SH-SY5Y (cell line): Measurements from ENCODE around the gene RUFY3.

Experiments
- GATA2 ChIP-seq: IDR thresholded peaks from 2 replicates; pipeline ENCODE4 v1.6.1; 2011; ENCODE audit warnings: mild to moderate bottlenecking, low read depth, low read length
- GATA3 ChIP-seq: IDR thresholded peaks from 2 replicates; pipeline ENCODE4 v1.6.1; 2011; ENCODE audit warnings: low read depth, mild to moderate bottlenecking, low read length, moderate library complexity

RUFY3 gene

GRCh38 chr4:70838204-70838603 is 116.4 kb downstream of the RUFY3 start:
- TF ChIP-seq GATA3 (no peak), GATA2 (no peak)

DNA sequence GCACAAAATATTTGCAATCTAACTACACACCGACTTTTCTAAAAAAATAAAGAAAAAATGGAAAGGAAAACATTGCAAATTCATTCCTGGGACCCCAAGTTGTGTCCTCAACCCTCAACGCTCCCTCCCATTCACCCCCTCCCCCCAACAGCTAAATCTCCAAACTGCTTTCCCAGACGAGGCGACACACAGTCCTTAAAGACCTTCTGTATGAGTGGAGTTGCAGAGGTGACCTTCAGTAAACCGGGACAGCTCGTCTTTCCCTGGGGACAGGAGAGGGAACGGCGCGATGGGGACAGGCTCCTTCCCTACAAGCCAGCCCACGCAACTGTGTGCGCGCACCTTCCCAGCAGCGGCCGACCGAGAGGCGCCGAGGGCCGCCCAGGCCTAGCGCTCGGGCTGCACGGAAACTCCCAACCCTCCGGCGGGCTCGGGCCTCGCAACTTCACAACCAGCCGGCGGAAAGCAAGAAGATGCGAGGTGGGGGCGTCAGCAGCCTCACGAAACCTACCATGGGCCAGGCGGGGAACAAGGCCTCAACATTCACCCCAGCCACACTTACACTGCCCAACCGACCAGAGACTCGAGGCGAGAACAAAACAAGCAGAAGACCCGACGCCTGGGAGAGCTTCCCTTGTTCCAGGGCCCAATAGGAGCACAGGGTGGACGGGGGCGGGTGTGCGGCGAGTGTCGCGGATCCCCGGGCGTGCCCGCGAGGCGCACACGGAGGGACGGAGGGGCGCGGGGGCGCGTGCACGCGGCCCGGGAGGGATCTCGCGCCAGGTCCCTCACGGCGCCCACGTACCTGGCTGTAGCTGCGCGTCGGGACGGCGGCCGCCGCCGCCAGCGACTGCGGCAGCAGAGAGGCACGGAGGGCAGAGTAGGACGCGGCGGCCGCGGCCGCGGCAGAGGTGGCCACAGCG is 117.2 kb downstream of the RUFY3 start:
- no peak for TF ChIP-seq GATA3
- no peak for TF ChIP-seq GATA2

GRCh38 chr4:70839589-70840093 is 117.9 kb downstream of the RUFY3 start, which contains the start of gene GRSF1:
GRSF1 (minus strand) TSS chr4:70839890; CDS start chr4:70839827, 63 bp downstream.
- TF ChIP-seq GATA3 (no peak), GATA2 (no peak)

GRCh38 chr4:70841211-70841610 is 119.4 kb downstream of the RUFY3 start:
- TF ChIP-seq GATA3: no peak
- TF ChIP-seq GATA2: no peak

GRCh38 chr4:70841951-70842350 is 120.2 kb downstream of the RUFY3 start:
- no peak for TF ChIP-seq GATA2
- no peak for TF ChIP-seq GATA3

GRCh38 chr4:70842761-70843435 is 121.1 kb downstream of the RUFY3 start:
- TF ChIP-seq GATA2: no peak
- no peak for TF ChIP-seq GATA3

- TF ChIP-seq GATA2: no peak
- TF ChIP-seq GATA3: no peak
These were observed 122.4 kb downstream of the RUFY3 start for GRCh38 chr4:70844180-70844579.

DNA sequence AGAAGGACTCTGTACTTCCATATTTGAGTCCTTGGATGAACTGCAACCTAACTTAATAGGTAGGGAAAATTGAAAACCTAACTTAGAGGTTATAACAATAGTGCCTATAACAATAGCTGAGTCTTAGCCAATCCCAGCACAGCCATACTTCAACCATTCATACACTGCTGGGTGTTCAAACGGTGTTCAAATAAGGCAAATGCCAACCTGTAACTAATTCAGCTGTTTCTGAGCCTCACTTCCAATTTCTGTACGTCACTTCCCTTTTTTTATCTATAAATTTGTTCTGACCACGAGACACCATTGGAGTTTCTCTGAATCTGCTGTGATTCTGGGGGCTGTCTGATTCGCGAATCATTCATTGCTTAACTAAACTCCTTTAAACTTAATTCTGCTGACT is 127.5 kb downstream of the RUFY3 start:
- TF ChIP-seq GATA3 (no peak), GATA2 (no peak)

- no peak for TF ChIP-seq GATA2
- TF ChIP-seq GATA3: no peak
These were observed 133.7 kb downstream of the RUFY3 start for GRCh38 chr4:70855464-70855863.
